Activated CD8-positive, alpha-beta T cell treated with anti-CD3 and anti-CD28 coated beads, Interleukin-2, amount 10 ng/mL, durations not matched to agents 7 days and 5 days (primary cell): Measurements from ENCODE around the gene GMPR. TPM values are rescaled to one million over a fixed set of nuclear protein-coding genes. Genes with fewer than 3 reads are reported as not detected.
A peak's percentile ranks its signal among the peaks of the same experiment; 100 is the strongest.

Source experiments
- ATAC-seq: fragments of 150-1000 bp; cut with Tn5 transposase; one replicate; pipeline ENCODE4 v1.10.0; 2021; ENCODE audit warnings: moderate library complexity
- CTCF ChIA-PET: fragments of 350-600 bp; sonication (Branson Sonifier 250); formaldehyde crosslinking; loops from one replicate; lab custom pipeline; 2021; ENCODE audit warnings: antibody characterized with exemption; lab: Charles Lee
- POLR2A ChIA-PET: fragments of 350-600 bp; sonication (Branson Sonifier 250); formaldehyde crosslinking; loops from one replicate; lab custom pipeline; 2021; ENCODE audit warnings: antibody characterized with exemption; lab: Charles Lee
- DNase-seq: peaks from one replicate; pipeline ENCODE4 v3.0.0-alpha.2; 2020
- H3K27ac Mint-ChIP-seq: one replicate; pipeline ENCODE4 v1.8.0; 2021; ENCODE audit warnings: mild to moderate bottlenecking, mixed read lengths
- H3K27me3 Mint-ChIP-seq: one replicate; pipeline ENCODE4 v1.8.0; 2021; ENCODE audit warnings: low read depth, mixed read lengths
- H3K36me3 Mint-ChIP-seq: one replicate; pipeline ENCODE4 v1.8.0; 2021; ENCODE audit warnings: low read depth, mixed read lengths
- H3K4me1 Mint-ChIP-seq: one replicate; pipeline ENCODE4 v1.8.0; 2021; ENCODE audit warnings: low read depth, mixed read lengths
- H3K4me3 Mint-ChIP-seq: one replicate; pipeline ENCODE4 v1.8.0; 2021; ENCODE audit warnings: mild to moderate bottlenecking, mixed read lengths
- H3K9me3 Mint-ChIP-seq: one replicate; pipeline ENCODE4 v1.8.0; 2022; ENCODE audit warnings: mixed read lengths; ENCODE audit not compliant: insufficient read depth
- total RNA-seq, 2 experiments: library from RNA; stranded (reverse); gene quantifications; one replicate each; pipeline ENCODE4 v1.2.3, GENCODE V29; 2021

GMPR gene
- 10 to 100 TPM in 1 of 2 experiments, 1 to 10 TPM in 1; 8.9 to 11.0 TPM for total RNA-seq

DNA sequence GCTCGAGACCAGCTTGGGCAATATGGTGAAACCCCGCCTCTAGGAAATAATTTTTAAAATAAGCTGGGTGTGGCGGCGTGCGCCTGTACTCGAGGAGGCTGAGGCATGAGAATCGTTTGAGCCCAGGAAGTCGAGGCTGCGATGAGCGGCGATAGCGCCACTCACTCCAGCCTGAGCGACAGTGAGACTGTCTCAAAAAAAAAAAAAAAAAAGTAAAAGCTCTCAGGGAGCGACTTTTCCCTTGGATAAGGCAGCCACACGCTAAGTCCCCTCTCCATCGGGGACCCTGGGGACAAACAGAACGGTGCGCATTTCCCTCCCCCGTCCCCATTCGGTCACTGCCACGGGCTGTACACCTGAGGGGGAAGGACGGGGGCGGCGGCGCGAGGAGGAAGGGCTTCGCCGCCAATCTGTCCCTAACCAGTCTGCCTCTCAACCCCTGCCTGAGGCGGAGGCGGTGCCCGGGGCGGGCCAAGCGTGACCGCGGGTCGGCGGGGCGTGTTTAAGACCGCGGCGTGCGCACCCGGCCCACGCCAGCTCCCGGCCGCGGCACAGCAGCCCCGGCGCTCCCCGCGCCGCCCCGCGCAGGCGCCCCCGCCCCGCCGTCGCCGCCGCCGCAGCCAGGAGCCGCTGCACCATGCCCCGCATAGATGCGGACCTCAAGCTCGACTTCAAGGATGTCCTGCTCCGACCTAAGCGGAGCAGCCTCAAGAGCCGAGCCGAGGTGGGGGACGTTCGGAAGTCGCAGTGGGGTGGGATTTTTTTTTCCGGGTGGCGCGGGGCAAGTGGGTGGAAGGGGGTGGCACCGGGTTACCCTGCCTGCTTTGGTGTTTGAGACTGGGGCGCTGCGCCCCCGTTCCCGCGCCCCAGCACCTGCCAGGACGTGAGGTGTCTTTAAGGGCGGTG, at the start of gene GMPR:
TSS of gene GMPR (plus strand) at position 531 of the 906 bp plus-strand sequence. CDS start at position 638, 107 bp downstream.
- POLR2A ChIA-PET: interaction anchor here (0.5 to 1.1 kb wide), 4 partner anchors 12 to 728 kb away, joined by 3 read pairs; partner anchors contain the start of gene MYLIP
- ATAC-seq (peak; percentile 97), DNase-seq (peak; percentile 87)
- H3K4me3 Mint-ChIP-seq: peak within 1 kb of the TSS; percentile 87
- H3K27me3 Mint-ChIP-seq: peaks cover 11% of the 10 kb centered on the region
- no peaks in the 10 kb centered on the region for H3K9me3 Mint-ChIP-seq
- peak within 1 kb of the TSS; percentile 80 for H3K27ac Mint-ChIP-seq
- CTCF ChIA-PET: interaction anchor here (1.4 kb wide), 1 partner anchor 81 kb away, joined by 5 read pairs; no protein-coding TSS in a partner anchor
- peaks cover 35% of the 10 kb centered on the region for H3K4me1 Mint-ChIP-seq
- H3K36me3 Mint-ChIP-seq: no peaks in the 10 kb centered on the region

DNA sequence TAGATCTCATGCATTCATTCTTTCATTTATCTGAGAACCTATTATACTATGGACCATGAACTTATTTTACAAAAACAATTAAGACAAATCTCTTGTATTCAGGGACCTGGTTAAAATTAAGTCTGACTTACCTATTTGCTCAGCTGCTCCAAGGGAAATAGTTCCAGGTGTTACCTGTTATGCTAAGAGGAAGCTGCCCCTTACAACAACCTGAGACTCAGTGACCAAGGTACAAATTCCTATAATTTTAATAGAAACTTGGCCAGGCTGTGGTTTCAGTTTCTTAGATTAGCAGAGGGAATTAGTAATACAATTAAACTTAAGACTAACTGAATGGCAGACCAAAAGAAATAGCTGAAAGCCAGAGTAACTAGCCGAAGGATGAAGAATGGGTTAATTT, 48.2 kb upstream of the GMPR start:
- H3K27me3 Mint-ChIP-seq: peaks cover 33% of the 10 kb centered on the region
- no peaks in the 10 kb centered on the region for H3K4me1 Mint-ChIP-seq
- H3K9me3 Mint-ChIP-seq: no peaks in the 10 kb centered on the region
- DNase-seq (no peak), ATAC-seq (no peak)
- ChIA-PET POLR2A (interaction anchor here (1.2 kb wide), 1 partner anchor 53 kb away, joined by 3 read pairs; no protein-coding TSS in a partner anchor), CTCF (interaction anchor here (1.1 to 2.8 kb wide), 4 partner anchors 15 to 499 kb away, joined by 3 to 9 read pairs (median 4); no protein-coding TSS in a partner anchor)
- H3K27ac Mint-ChIP-seq: no peak overlapping the region
- no peak overlapping the region for H3K4me3 Mint-ChIP-seq
- H3K36me3 Mint-ChIP-seq: no peaks in the 10 kb centered on the region

GRCh38 chr6:16196260-16196983, 42.0 kb upstream of the GMPR start:
- no peak overlapping the region for H3K27ac Mint-ChIP-seq
- H3K27me3 Mint-ChIP-seq: peaks cover 8% of the 10 kb centered on the region
- no peak overlapping the region for H3K4me3 Mint-ChIP-seq
- ATAC-seq: no peak
- H3K36me3 Mint-ChIP-seq: no peaks in the 10 kb centered on the region
- no peaks in the 10 kb centered on the region for H3K4me1 Mint-ChIP-seq
- POLR2A ChIA-PET: no interaction called here
- CTCF ChIA-PET: interaction anchor here (1.4 to 3.7 kb wide), 3 partner anchors 9 to 505 kb away, joined by 3 to 14 read pairs (median 13); no protein-coding TSS in a partner anchor
- no peaks in the 10 kb centered on the region for H3K9me3 Mint-ChIP-seq
- DNase-seq: no peak

- ATAC-seq (no peak), DNase-seq (no peak)
- Mint-ChIP-seq H3K9me3 (no peaks in the 10 kb centered on the region), H3K4me3 (no peak overlapping the region), H3K36me3 (no peaks in the 10 kb centered on the region), H3K4me1 (no peaks in the 10 kb centered on the region), H3K27ac (no peak overlapping the region), H3K27me3 (peaks cover 8% of the 10 kb centered on the region)
- POLR2A ChIA-PET: no interaction called here
- CTCF ChIA-PET: interaction anchor here (1.4 to 3.7 kb wide), 3 partner anchors 9 to 506 kb away, joined by 3 to 14 read pairs (median 13); no protein-coding TSS in a partner anchor
Observed at GRCh38 chr6:16196984-16197546, 41.3 kb upstream of the GMPR start.

DNA sequence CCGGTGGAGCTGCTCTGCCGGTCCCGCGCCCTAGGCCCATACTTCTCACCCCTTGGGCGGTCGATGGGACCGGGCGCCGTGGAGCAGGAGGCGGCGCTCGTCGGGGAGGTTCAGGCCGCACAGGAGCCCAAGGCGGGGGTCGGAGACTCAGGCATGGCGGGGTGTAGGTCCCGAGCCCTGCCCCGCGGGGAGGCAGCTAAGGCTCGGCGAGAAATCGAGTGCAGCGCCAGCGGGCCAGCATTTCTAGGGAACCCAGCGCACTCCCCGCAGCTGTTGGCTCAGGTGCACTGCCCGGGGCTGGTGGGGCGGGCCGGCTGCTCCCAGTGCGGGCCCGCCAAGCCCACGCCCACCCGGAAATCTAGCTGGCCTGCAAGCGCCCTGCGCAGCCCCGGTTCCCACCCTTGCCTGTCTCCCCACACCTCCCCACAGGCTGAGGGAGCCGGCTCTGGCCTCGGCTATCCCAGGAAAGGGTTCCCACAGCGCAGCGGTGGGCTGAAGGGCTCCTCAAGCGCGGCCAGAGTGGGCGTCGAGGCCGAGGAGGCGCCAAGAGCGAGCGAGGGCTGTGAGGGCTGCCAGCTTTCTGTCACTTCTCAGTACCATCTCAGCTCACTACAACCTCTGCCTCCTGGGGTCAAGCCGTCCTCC, 40.2 kb upstream of the GMPR start:
- POLR2A ChIA-PET: no interaction called here
- CTCF ChIA-PET: interaction anchor here (1.4 to 3.7 kb wide), 3 partner anchors 8 to 507 kb away, joined by 3 to 14 read pairs (median 13); no protein-coding TSS in a partner anchor
- H3K36me3 Mint-ChIP-seq: no peaks in the 10 kb centered on the region
- DNase-seq: no peak
- no peak overlapping the region for H3K27ac Mint-ChIP-seq
- H3K27me3 Mint-ChIP-seq: peaks cover 9% of the 10 kb centered on the region
- H3K4me3 Mint-ChIP-seq: no peak overlapping the region
- no peaks in the 10 kb centered on the region for H3K4me1 Mint-ChIP-seq
- no peaks in the 10 kb centered on the region for H3K9me3 Mint-ChIP-seq
- ATAC-seq: no peak

- ChIA-PET CTCF (interaction anchor here (3.1 kb wide), 1 partner anchor 16 kb away, joined by 13 read pairs; no protein-coding TSS in a partner anchor), POLR2A (no interaction called here)
- Mint-ChIP-seq H3K36me3 (no peaks in the 10 kb centered on the region), H3K27me3 (peaks cover 9% of the 10 kb centered on the region), H3K27ac (no peak overlapping the region), H3K4me3 (no peak overlapping the region), H3K9me3 (no peaks in the 10 kb centered on the region), H3K4me1 (no peaks in the 10 kb centered on the region)
- no peak for ATAC-seq
- no peak for DNase-seq
Observed at GRCh38 chr6:16199804-16200203, 38.6 kb upstream of the GMPR start.

DNA sequence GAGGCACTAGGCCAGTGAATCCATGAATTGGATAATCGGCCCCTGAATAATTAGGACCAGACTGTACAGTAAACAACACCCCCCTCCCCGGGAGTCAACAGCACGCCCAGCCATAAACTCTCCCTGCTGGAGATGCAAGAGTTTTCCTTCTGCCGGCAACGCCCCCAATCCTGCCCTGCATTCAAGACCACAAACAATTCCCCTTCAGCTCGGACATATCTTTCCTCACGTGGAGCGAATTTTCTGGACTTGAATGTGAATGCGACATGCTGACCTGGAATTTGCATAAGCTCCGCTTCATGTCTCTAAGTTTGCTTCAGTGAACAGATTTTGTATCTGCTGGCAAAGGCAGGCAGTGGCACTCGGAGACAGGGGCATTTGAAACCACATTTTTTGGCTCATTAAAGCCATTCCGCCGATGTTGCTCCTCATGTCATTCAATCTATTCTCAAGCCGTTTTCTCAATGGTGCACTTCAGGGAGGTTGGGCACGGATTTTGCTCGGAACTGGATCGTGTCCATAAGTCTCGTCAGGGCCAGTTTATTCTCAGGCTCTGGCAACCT, 38.0 kb upstream of the GMPR start:
- no peak overlapping the region for H3K27ac Mint-ChIP-seq
- H3K9me3 Mint-ChIP-seq: no peaks in the 10 kb centered on the region
- ChIA-PET CTCF (interaction anchor here (6.3 kb wide), 1 partner anchor 508 kb away, joined by 54 read pairs; no protein-coding TSS in a partner anchor), POLR2A (no interaction called here)
- H3K4me1 Mint-ChIP-seq: no peaks in the 10 kb centered on the region
- ATAC-seq: no peak
- peaks cover 7% of the 10 kb centered on the region for H3K27me3 Mint-ChIP-seq
- DNase-seq: no peak
- no peak overlapping the region for H3K4me3 Mint-ChIP-seq
- H3K36me3 Mint-ChIP-seq: no peaks in the 10 kb centered on the region

DNA sequence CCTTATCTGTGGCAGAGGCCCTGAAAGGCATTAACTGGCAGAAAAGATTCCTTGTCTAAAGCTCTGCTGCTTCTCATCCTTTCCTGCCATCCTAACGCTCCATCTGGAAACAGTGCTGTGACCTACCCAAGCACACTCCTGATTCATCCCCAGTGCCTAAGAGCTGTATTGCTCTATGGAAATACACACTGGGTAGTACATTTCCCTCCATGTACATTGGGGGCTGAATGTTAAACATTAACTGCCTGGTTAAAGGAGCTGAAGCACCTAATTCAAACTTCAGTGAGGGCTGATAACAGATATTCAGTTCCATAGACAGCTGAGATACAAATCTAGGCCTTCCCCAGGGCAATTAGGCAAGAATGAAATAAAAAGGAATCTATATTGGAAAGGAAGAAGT, 36.7 kb upstream of the GMPR start:
- ATAC-seq (no peak), DNase-seq (no peak)
- POLR2A ChIA-PET: no interaction called here
- H3K27ac Mint-ChIP-seq: no peak overlapping the region
- H3K4me3 Mint-ChIP-seq: no peak overlapping the region
- no peaks in the 10 kb centered on the region for H3K9me3 Mint-ChIP-seq
- peaks cover 4% of the 10 kb centered on the region for H3K27me3 Mint-ChIP-seq
- CTCF ChIA-PET: interaction anchor here (1.0 to 6.3 kb wide), 2 partner anchors 32 to 510 kb away, joined by 3 to 54 read pairs; no protein-coding TSS in a partner anchor
- no peaks in the 10 kb centered on the region for H3K36me3 Mint-ChIP-seq
- peaks cover 5% of the 10 kb centered on the region for H3K4me1 Mint-ChIP-seq

DNA sequence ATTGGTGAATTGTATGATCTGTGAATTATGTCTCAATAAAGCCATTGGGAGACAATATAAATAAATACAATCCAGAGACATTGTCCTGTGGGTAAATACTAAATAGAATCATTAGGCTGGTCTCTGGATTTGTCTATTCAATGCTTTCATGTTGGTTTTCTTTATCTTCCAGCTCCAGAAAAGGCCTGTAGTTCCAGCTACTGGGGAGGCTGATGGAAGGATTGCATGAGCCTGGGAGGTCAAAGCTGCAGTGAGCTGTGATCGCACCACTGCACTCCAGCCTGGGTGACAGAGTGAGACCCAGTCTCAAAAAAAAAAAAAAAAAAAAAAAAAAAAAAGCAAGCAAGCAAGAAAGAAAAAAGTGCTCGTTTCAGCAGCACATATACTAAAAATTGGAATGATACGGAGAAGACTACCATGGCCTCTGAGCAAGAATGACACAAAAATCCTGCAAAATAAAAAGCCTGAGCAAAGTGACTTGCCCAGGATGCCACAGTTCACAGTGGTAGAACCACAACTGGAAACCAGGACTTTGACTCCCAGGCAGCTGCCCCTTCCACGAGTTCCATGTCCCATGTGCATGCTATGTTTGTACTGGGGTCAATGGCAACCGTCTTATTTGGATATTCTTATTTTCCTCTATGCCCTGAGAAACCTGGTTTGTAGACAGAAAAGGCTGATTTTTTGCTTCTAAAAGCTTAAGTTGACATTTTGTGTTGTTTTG, 33.6 kb upstream of the GMPR start:
- Mint-ChIP-seq H3K27me3 (peaks cover 14% of the 10 kb centered on the region), H3K9me3 (no peaks in the 10 kb centered on the region), H3K36me3 (no peaks in the 10 kb centered on the region), H3K4me1 (peaks cover 6% of the 10 kb centered on the region), H3K4me3 (no peak overlapping the region), H3K27ac (no peak overlapping the region)
- CTCF ChIA-PET: interaction anchor here (0.9 to 7.4 kb wide), 13 partner anchors 8 to 513 kb away, joined by 3 to 54 read pairs (median 5); partner anchors contain the start of gene MYLIP
- POLR2A ChIA-PET: interaction anchor here (0.6 kb wide), 1 partner anchor 83 kb away, joined by 3 read pairs; no protein-coding TSS in a partner anchor
- DNase-seq (no peak), ATAC-seq (no peak)
